A549 (cell line): ENCODE measurements around the gene FBXO22.
"Not testable (repeated sequence)": the region's sequence is repeated elsewhere in the genome, so short reads cannot be mapped to it uniquely, and the experiment has no call there.

Source experiments
- CBX8 ChIP-seq: fragments of 200-600 bp; sonication (generic); IDR thresholded peaks from 2 replicates; pipeline ENCODE4 v1.6.1; 2016
- MAFK ChIP-seq: fragments of 450-650 bp; IDR thresholded peaks from 2 replicates; pipeline ENCODE4 v1.6.1; 2014; ENCODE audit not compliant: partially characterized antibody
- MAZ ChIP-seq: fragments of 150-350 bp; IDR thresholded peaks from 2 replicates; pipeline ENCODE4 v1.6.1; 2014; ENCODE audit warnings: antibody characterized with exemption, low read depth, low read length, borderline replicate concordance
- RFX5 ChIP-seq: fragments of 450-650 bp; IDR thresholded peaks from 2 replicates; pipeline ENCODE4 v1.7.1; 2014; ENCODE audit warnings: antibody characterized with exemption, mild to moderate bottlenecking, moderate library complexity
- TF ChIP-seq, protein P1 (sequence below): fragments of >200 bp; sonication (Bioruptor Twin); formaldehyde crosslinking; IDR thresholded peaks from 3 replicates; pipeline ENCODE4 v1.5.1; 2016
- TF ChIP-seq, protein P2 (sequence below): IDR thresholded peaks from 2 replicates; pipeline ENCODE4 v1.6.1; 2012

DNA sequence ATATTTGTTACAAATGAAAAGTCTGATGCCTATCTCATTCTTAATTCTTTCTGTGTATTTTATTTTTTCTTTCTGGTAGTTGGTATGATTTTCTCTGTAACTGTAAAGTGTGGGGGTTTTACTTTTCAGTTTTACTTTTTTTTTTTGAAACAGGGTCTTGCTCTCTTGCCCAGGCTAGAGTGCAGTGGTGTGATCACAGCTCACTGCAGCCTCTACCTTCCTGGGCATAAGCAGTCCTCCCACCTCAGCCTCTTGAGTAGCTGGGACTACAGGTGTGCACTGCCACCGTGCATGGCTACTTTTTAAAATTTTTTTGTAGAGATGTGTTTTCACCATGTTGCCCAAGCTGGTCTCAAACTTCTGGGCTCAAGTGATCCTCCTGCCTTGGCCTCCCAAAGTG, 37.6 kb upstream of the FBXO22 start:
- TF ChIP-seq, protein P1, sequence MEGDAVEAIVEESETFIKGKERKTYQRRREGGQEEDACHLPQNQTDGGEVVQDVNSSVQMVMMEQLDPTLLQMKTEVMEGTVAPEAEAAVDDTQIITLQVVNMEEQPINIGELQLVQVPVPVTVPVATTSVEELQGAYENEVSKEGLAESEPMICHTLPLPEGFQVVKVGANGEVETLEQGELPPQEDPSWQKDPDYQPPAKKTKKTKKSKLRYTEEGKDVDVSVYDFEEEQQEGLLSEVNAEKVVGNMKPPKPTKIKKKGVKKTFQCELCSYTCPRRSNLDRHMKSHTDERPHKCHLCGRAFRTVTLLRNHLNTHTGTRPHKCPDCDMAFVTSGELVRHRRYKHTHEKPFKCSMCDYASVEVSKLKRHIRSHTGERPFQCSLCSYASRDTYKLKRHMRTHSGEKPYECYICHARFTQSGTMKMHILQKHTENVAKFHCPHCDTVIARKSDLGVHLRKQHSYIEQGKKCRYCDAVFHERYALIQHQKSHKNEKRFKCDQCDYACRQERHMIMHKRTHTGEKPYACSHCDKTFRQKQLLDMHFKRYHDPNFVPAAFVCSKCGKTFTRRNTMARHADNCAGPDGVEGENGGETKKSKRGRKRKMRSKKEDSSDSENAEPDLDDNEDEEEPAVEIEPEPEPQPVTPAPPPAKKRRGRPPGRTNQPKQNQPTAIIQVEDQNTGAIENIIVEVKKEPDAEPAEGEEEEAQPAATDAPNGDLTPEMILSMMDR = not testable (repeated sequence)
- TF ChIP-seq CBX8, MAZ, MAFK, RFX5: not testable (repeated sequence)
- TF ChIP-seq, protein P2, sequence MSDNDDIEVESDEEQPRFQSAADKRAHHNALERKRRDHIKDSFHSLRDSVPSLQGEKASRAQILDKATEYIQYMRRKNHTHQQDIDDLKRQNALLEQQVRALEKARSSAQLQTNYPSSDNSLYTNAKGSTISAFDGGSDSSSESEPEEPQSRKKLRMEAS = not testable (repeated sequence)
